Memory B cell (primary cell): Measurements from ENCODE around the gene STIP1.
"Not testable (repeated sequence)": the region's sequence is repeated elsewhere in the genome, so short reads cannot be mapped to it uniquely, and the experiment has no call there.

Experiments
- ATAC-seq: fragments of 150-1000 bp; cut with Tn5 transposase; 2 replicates; pipeline ENCODE4 v1.10.0; 2021; ENCODE audit warnings: low read depth, mild to moderate bottlenecking, moderate library complexity
- DNase-seq, 2 donors: peaks; one replicate each; pipeline ENCODE4 v3.0.0; 2022; ENCODE audit warnings: low spot score in 2 of 2
- H3K27ac Mint-ChIP-seq: one replicate; pipeline ENCODE4 v1.8.0; 2022; ENCODE audit warnings: mild to moderate bottlenecking, moderate library complexity, mixed read lengths
- H3K27me3 Mint-ChIP-seq: one replicate; pipeline ENCODE4 v1.8.0; 2022; ENCODE audit warnings: mixed read lengths
- H3K36me3 Mint-ChIP-seq: one replicate; pipeline ENCODE4 v1.8.0; 2022; ENCODE audit warnings: mild to moderate bottlenecking, mixed read lengths
- H3K4me1 Mint-ChIP-seq: one replicate; pipeline ENCODE4 v1.8.0; 2022; ENCODE audit warnings: mixed read lengths
- H3K4me3 Mint-ChIP-seq: one replicate; pipeline ENCODE4 v1.8.0; 2022; ENCODE audit warnings: mild to moderate bottlenecking, moderate library complexity, mixed read lengths
- H3K9me3 Mint-ChIP-seq: one replicate; pipeline ENCODE4 v1.8.0; 2022; ENCODE audit warnings: mixed read lengths

Gene STIP1

DNA sequence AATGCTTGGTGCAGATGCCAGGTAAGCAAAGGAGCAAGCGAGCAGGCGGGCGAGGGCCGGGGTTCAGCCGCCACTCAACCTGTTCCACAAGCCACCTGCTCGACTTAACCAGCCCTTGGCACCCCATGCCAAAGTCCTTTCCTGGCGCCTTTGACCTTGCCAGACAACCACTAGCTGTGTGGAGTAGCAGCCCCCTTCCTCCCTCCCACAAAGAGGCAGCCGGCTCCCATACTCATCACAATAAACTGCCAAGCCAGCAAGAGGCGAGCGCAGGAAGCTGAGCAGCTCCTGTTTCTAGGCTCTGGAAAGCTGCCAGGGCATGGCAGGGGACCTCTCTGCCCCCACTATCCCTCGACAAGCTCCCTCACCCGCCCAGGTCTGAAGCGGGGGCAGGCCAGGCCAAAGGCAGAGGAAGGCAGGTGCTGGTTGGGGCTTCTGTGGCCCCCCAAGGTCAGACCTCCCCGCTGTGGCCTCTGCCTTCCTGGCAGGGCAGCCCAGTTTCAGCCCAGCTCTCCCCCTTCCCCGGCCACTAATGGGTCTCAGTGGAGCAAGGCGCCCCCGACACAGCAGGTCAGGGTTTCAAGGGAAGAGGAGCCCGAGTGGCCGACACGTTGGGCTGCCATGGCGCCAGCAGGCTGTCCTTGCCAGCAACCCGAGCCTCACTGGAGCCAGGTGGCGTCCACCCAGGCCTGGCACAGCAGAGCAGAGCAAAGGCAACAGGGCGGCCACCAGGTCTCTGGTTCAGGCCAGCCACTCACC, 35.3 kb upstream of the STIP1 start:
- Mint-ChIP-seq H3K4me3 (no peak overlapping the region), H3K9me3 (no peaks in the 10 kb centered on the region), H3K27me3 (peaks cover 16% of the 10 kb centered on the region), H3K4me1 (peaks cover 11% of the 10 kb centered on the region), H3K27ac (no peak overlapping the region), H3K36me3 (no peaks in the 10 kb centered on the region)
- ATAC-seq (no peak), DNase-seq (no peak)

DNA sequence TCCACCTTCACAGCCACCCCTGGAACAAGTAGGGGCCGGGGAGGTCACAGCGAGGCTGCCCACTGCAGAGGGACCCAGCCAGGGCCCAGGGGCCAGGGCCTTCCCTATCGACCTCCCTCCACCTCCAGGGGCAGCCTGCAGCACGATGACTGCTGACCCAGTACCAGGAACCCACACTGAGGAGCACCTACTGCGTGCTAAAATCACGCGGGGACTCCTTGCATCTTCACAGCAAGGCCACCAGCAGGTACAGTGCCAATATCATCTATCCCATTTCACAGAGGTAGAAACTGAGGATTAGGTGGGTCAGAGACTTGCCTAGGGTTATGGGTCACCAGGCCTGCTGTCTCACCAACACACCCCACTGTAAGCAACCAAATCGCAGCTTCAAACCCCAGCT, 34.6 kb upstream of the STIP1 start:
- DNase-seq (no peak), ATAC-seq (no peak)
- peaks cover 16% of the 10 kb centered on the region for H3K27me3 Mint-ChIP-seq
- no peak overlapping the region for H3K27ac Mint-ChIP-seq
- H3K36me3 Mint-ChIP-seq = no peaks in the 10 kb centered on the region
- H3K4me1 Mint-ChIP-seq = peaks cover 9% of the 10 kb centered on the region
- no peaks in the 10 kb centered on the region for H3K9me3 Mint-ChIP-seq
- no peak overlapping the region for H3K4me3 Mint-ChIP-seq

DNA sequence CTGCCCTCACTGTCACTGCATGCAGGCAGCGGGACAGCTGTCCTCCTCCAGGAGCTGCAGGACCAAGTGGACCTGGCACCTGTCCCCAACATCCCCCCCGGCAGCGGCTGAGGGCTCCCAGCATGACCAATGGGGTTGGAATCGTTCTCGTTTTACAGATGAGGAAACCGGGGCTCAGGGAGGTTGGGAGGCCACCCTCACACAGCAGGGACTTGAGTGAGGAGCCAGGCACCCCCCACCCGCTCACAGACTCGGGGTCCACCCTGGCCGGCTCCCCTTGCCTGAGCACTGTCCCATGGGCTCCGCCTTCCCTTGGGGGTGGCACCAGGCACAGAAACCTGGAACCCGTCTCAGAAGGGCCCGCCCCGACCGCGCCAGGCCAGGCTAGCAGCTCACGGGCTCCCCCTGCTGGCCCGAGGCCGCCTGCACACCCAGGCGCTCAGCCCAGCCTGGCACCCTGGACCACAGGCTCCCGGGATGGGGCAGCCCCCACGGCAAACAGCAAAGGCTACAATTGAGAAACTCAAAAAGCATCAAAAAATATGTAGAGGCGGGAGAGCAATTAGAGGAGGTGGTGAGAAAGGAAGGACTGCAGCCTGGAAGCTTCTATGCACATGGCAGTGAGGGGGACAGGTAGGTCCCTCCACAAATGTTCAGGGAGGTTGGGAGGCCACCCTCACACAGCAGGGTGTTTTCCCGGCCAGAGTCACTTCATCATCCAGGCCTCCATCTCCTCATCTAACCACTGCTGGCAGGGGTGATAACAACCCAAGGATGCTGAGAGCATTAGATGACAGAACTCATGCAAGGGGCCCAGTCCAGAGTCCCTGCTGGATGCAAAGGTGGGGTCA, 32.9 kb upstream of the STIP1 start:
- ATAC-seq = peak; percentile 87
- DNase-seq = peak; percentile 76 to 91
- H3K27ac Mint-ChIP-seq = no peak overlapping the region
- H3K4me3 Mint-ChIP-seq = no peak overlapping the region
- peaks cover 12% of the 10 kb centered on the region for H3K27me3 Mint-ChIP-seq
- peaks cover 5% of the 10 kb centered on the region for H3K4me1 Mint-ChIP-seq
- H3K36me3 Mint-ChIP-seq = no peaks in the 10 kb centered on the region
- H3K9me3 Mint-ChIP-seq = no peaks in the 10 kb centered on the region

DNA sequence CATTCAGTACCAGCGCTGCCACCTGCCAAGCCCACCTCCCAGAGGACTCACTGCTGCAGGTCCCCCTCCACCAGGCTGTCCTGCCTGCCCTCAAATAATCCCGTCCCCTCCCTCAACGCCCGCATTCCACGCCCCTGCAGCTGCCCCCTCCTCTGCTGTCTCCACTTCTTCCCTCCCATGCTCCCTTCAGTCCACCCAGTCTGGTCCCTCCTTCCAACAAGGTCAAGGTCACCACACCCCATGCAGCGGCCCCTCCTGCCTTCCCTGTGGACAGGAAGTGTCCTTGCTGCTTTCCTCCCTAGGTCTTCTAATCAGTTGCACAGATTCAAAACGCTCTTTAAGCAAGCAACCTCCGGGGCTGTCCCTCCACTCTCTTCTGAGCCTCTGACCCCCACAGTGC, 32.2 kb upstream of the STIP1 start:
- no peak overlapping the region for H3K4me3 Mint-ChIP-seq
- peaks cover 2% of the 10 kb centered on the region for H3K4me1 Mint-ChIP-seq
- H3K9me3 Mint-ChIP-seq = no peaks in the 10 kb centered on the region
- ATAC-seq = no peak
- no peaks in the 10 kb centered on the region for H3K36me3 Mint-ChIP-seq
- H3K27me3 Mint-ChIP-seq = peaks cover 9% of the 10 kb centered on the region
- no peak for DNase-seq
- no peak overlapping the region for H3K27ac Mint-ChIP-seq

DNA sequence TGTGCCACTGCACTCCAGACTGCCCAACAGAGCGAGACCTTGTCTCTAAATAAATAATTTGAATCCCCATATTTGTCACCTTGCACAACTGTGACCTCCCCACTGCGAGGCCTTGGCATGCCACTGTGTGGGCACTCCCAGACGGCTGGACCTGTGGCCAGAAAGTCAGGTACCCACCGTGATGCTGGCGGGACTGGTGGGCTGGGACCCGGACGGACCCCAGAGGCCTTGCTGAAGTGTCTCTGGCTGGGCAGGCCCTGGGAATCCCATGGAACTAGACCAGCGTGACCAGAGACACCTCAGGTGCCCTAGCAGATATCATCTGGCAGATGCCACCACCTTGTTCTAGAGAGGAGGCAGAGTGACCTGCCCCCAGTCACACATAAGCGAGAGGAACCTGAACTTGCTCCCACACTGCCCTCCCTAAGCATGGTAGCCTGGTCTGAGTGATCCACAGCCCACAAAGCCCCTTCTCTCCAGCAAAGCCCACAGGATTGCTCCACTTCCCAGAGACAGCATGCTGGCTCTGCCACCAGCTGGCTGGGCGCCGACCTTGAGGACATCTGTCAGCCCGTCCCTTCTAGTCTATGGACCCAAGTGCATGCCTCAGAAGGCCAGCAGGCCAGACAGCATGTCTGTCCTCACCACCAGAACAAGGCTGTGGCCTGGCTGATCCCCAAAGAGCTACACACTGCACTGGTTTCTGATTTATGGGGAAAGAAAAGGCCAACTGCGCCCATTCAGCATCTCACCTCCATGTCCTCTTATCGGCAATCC, 29.5 kb upstream of the STIP1 start:
- H3K4me1 Mint-ChIP-seq = peaks cover 2% of the 10 kb centered on the region
- no peaks in the 10 kb centered on the region for H3K9me3 Mint-ChIP-seq
- DNase-seq = no peak
- H3K4me3 Mint-ChIP-seq = no peak overlapping the region
- H3K27me3 Mint-ChIP-seq = peaks cover 9% of the 10 kb centered on the region
- no peak for ATAC-seq
- no peak overlapping the region for H3K27ac Mint-ChIP-seq
- H3K36me3 Mint-ChIP-seq = no peaks in the 10 kb centered on the region

DNA sequence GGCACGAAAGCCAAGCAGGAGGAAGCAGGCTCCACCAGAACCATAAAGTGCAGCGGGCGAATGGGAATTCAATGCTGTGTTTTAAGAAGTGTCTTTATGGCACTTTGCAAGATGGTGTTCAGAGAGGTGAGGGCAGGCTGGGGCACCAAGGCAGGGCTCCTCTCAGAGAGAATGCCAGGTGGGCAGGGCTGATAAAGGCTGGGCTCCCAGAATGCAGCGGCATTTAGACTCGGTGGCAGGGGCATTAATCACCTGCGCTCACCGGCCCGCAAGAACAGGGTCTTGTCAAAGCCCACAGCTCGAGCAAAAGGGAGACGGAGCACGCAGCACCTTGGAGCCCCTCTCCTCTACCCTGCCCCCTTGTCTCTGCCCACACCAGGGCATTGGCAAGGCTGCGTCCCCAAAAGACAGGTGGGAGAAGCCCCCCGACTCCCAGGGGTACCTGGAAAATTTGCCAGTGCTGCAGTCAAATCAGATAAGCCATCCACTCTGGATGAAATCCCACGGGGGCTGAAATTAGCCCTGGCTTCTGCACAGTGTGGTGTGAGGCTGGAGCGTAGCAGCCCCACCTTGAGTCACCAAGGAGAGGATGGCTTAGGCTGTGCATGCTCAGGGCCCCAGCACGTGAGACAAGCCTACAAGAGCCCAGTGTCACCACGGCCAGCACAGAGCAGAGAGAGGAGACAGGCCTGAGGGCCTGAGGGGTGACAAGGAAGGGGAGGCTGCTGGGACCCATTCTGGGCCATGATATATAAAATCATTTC, 28.2 kb upstream of the STIP1 start:
- H3K27ac Mint-ChIP-seq = no peak overlapping the region
- peaks cover 2% of the 10 kb centered on the region for H3K4me1 Mint-ChIP-seq
- no peak overlapping the region for H3K4me3 Mint-ChIP-seq
- DNase-seq = no peak
- no peaks in the 10 kb centered on the region for H3K36me3 Mint-ChIP-seq
- peaks cover 9% of the 10 kb centered on the region for H3K27me3 Mint-ChIP-seq
- no peaks in the 10 kb centered on the region for H3K9me3 Mint-ChIP-seq
- no peak for ATAC-seq

DNA sequence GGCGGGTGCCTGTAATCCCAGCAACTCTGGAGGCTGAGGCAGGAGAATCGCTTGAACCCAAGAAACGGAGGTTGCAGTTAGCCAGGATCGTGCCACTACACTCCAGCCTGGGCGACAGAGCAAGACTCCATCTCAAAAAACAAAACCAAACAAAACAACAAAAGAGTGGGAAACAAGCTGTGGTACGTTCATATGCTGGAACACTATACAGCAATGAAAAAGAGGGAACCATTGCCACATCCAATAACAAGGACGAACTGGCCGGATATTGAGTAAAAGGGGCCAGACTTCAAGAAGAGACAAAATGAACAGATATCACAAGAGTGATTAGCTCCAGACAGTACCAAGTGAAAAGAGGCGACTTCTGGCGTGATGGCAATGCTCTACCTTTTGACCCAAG, 24.9 kb upstream of the STIP1 start:
- no peak for ATAC-seq
- no peaks in the 10 kb centered on the region for H3K27me3 Mint-ChIP-seq
- H3K36me3 Mint-ChIP-seq = no peaks in the 10 kb centered on the region

DNA sequence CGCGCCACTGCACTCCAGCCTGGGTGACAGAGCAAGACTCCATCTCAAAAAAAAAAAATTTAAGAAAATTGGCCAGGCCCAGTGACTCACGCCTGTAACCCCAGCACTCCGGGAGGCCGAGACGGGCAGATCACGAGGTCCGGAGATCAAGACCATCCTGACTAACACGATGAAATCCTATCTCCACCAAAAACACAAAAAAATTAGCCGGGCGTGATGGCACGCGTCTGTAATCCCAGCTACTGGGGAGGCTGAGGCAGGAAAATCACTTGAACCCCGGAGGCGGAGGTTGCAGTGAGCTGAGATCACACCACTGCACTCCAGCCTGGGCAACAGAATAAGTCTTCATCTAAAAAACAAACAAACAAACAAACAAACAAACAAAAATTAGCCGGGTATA, 23.2 kb upstream of the STIP1 start:
- not testable (repeated sequence) for ATAC-seq, H3K27me3 Mint-ChIP-seq, H3K27ac Mint-ChIP-seq, DNase-seq, H3K9me3 Mint-ChIP-seq, H3K4me3 Mint-ChIP-seq, H3K36me3 Mint-ChIP-seq, H3K4me1 Mint-ChIP-seq

More for the DNA sequence above, 24.9 kb upstream of the STIP1 start:
- Mint-ChIP-seq H3K4me1 (peaks cover 5% of the 10 kb centered on the region), H3K4me3 (no peak overlapping the region), H3K9me3 (no peaks in the 10 kb centered on the region), H3K27ac (no peak overlapping the region)
- DNase-seq = no peak

DNA sequence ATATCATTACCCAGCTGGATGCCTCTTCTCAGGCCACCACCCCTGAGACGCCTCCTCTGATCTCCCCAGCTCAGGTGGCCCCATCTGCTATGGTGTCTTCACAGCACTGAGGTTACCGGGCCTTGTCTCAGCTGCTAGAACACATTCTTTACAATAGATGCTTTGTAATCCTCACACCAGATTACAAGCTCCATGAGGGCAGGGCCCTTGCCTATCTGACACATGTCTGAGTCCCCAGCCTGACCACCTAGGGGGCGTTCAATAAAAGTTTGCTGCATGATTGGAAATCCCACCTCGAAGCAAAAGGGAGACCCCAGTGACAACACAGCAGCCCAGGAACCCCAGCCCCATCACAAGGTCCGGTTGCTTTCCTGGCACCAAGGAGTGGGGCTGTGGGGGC, 22.0 kb upstream of the STIP1 start:
- no peak for ATAC-seq
- no peaks in the 10 kb centered on the region for H3K9me3 Mint-ChIP-seq
- no peak overlapping the region for H3K27ac Mint-ChIP-seq
- DNase-seq = no peak
- no peaks in the 10 kb centered on the region for H3K27me3 Mint-ChIP-seq
- peaks cover 8% of the 10 kb centered on the region for H3K4me1 Mint-ChIP-seq
- no peaks in the 10 kb centered on the region for H3K36me3 Mint-ChIP-seq
- H3K4me3 Mint-ChIP-seq = no peak overlapping the region

DNA sequence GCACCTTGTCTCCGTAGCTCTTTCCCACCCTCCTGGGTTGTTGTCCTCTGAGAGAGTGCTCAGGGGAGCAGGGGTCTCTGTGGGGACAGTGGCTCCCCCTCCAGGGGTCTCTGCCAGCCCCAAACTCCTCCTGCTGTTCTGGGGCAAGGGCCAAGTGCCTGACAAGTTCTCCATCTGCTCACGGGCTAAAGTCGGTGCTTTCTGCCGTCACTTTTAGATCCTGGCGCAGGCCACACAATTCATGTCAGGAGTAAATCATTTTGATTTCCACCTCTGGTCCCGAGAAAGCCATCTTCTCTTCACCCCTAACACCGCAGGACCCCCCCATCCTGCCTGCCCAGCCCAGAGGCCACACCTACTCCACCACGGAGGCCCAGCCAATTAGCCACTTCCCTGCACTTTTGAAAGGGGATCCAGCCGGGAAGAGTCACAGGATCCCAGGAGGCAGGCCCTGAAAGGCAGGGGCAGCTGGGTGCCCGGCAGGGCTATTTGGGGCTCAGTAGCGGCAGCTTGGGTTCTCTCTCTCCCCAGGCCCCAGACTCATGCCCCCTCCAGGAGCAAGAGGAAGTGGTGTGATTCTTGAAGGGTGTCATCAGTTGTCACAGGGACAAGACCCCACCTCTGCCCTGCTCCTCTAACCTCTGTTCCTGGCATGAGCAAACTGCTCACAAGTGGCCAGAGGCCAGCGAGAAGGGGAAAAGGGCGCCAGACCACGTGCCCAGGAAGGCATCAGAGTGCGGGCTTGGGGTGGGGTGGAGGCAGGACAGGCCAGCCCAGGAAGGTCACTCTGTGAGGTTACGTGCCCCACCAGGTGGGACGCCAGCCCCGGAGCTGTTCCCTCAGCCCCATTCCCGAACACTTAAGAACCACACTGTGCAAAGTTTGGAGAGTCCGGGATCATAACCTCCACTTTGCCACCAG, 21.3 kb upstream of the STIP1 start:
- Mint-ChIP-seq H3K9me3 (no peaks in the 10 kb centered on the region), H3K4me1 (peaks cover 8% of the 10 kb centered on the region)

DNA sequence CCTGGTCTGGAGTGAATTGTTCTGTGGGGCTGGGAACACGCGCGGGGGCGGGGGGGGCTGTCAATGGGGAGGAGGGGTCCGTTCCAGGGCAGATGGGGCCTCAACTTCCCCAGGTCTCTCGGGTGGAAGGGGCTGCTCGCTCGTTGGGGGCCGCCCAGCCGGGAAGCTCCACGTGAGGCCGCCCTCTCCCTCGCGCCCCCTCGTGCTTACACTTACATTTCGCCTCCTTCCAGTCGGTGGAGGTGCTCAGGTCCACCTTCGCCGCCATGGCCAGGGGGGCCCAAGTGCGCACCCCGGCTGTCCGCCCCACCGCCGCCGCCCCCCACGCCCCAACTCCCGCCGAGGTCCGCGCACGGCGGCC, 20.5 kb upstream of the STIP1 start:
- Mint-ChIP-seq H3K27me3 (no peaks in the 10 kb centered on the region), H3K4me1 (peaks cover 8% of the 10 kb centered on the region), H3K36me3 (no peaks in the 10 kb centered on the region), H3K4me3 (peak overlapping the region; percentile 88), H3K9me3 (no peaks in the 10 kb centered on the region), H3K27ac (no peak overlapping the region)
- DNase-seq = no peak
- peak; percentile 7 for ATAC-seq

More for the DNA sequence above, 21.3 kb upstream of the STIP1 start:
- peak overlapping the region; percentile 88 for H3K4me3 Mint-ChIP-seq
- ATAC-seq (no peak), DNase-seq (no peak)
- no peaks in the 10 kb centered on the region for H3K27me3 Mint-ChIP-seq
- H3K36me3 Mint-ChIP-seq = no peaks in the 10 kb centered on the region
- H3K27ac Mint-ChIP-seq = no peak overlapping the region

DNA sequence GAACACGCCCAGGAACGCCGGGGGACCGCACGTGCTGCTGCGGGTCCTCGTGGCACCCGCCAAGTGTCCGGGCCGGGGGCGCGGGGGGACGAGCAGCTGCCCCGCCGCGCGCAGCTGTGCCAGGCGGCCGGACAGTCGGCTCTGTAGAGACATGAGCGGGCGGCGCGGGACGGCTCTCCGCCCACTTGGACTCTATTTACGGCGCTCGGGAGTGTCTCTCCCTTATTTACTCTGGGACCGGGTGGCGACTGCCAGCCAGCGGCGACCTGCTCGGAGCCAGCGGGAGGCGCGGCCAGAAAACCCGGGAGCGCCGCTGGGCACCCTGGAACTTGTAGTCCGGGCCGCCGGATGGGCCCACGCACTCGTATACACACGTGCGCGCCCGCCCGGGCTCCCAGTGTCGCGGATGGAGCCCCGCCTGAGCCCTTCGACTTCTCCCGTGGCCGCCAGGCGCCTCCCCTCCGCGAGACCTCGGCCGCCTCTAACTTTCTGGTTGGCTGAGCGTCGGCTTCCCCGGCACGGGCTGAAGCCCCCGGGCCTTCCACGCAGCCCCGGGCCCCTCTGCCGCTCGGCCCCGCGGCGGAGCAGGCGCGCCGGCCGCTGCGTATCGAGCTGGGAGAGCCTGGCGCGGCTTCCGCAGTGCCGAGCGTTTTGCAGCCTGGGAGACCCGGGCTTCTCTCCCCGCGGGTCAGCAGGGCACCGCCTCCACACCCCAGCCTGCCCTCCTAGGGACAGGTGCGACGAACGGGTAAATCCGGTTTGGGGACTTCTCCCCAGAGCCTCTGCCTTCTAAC, 19.9 kb upstream of the STIP1 start, which contains the start of gene MACROD1:
Gene MACROD1, minus strand, starts transcription at position 272 of the 794 bp plus-strand sequence. Its CDS starts 119 bp downstream, at position 153.
- peak within 1 kb of the TSS; percentile 91 for H3K4me3 Mint-ChIP-seq
- peaks cover 8% of the 10 kb centered on the region for H3K4me1 Mint-ChIP-seq
- H3K36me3 Mint-ChIP-seq = no peaks in the 10 kb centered on the region
- H3K27ac Mint-ChIP-seq = no peak within 1 kb of the TSS
- H3K9me3 Mint-ChIP-seq = no peaks in the 10 kb centered on the region
- peak; percentile 49 to 65 for DNase-seq
- peak; percentile 91 for ATAC-seq
- H3K27me3 Mint-ChIP-seq = no peaks in the 10 kb centered on the region
